Measurements from ENCODE around the gene MNT. TPM values are rescaled to one million over a fixed set of nuclear protein-coding genes. Genes with fewer than 3 reads are reported as not detected.

MNT gene
- total RNA-seq, 6 donors from 2014 or later, result 14.9 to 68.1 (median 38.6) TPM

DNA sequence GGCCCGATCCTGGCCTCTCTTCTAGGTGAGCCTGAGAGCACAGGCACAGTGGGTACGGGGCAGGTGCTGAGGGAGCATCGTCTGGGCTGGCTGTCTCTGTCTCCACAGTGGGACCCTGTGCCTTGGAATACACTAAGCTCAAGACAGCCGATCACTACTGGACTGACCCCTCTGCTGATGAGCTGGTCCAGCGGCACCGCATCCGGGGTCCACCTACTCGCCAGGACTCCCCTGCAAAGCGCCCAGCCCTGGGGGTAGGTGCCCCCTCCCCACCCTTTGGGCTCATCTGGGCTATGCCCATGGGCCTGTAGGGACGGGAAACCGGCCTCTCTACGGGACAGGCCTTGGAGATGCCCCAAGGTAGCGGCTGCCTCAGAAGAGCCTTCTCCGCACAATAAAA, 38.0 kb downstream of the MNT start:
- Histone ChIP-seq H3K4me1 (no peaks in the 10 kb centered on the region), H3K9me3 (no peaks in the 10 kb centered on the region), H3K27me3 (no peaks in the 10 kb centered on the region), H3K4me3 (no peak overlapping the region), H3K36me3 (peaks cover 0 to 64% (median 40%) of the 10 kb centered on the region in 4 donors), H3K27ac (no peak overlapping the region)
- TF ChIP-seq EP300 (IDR thresholded peaks at IDR 0.05) (no peak), POLR2A (IDR thresholded peaks at IDR 0.05) (no peak), POLR2AphosphoS5 (IDR thresholded peaks at IDR 0.05) (no peak)
- TF ChIP-seq, protein P1, sequence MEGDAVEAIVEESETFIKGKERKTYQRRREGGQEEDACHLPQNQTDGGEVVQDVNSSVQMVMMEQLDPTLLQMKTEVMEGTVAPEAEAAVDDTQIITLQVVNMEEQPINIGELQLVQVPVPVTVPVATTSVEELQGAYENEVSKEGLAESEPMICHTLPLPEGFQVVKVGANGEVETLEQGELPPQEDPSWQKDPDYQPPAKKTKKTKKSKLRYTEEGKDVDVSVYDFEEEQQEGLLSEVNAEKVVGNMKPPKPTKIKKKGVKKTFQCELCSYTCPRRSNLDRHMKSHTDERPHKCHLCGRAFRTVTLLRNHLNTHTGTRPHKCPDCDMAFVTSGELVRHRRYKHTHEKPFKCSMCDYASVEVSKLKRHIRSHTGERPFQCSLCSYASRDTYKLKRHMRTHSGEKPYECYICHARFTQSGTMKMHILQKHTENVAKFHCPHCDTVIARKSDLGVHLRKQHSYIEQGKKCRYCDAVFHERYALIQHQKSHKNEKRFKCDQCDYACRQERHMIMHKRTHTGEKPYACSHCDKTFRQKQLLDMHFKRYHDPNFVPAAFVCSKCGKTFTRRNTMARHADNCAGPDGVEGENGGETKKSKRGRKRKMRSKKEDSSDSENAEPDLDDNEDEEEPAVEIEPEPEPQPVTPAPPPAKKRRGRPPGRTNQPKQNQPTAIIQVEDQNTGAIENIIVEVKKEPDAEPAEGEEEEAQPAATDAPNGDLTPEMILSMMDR (IDR thresholded peaks at IDR 0.05), result no peak
- no peak for DNase-seq
- no peak for ATAC-seq (ENCODE audit: low FRiP score in 2 of 2)
- 96 to 100% methylated on average over 1 to 14 of the region's 14 CpGs for WGBS, 2 donors

DNA sequence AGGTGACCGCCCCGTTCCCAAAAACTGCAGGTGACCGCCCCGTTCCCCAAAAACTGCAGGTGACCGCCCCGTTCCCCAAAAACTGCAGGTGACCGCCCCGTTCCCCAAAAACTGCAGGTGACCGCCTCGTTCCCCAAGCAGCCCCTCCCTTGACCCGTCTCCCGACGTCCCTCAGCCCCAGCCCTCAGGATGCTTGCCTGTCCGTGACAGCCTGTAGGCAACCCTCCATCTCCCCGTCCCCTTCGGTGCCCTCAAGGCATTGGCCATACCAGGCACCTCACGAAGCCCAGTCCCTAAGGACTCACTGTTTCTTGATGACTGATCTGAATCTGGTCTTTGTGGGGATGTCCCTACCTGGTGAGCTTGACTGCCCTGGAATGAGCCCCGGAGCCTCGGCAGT, 38.4 kb downstream of the MNT start:
- Histone ChIP-seq H3K27ac (no peak overlapping the region), H3K4me3 (no peak overlapping the region), H3K4me1 (no peaks in the 10 kb centered on the region), H3K36me3 (peaks cover 0 to 61% (median 42%) of the 10 kb centered on the region in 4 donors), H3K9me3 (no peaks in the 10 kb centered on the region), H3K27me3 (no peaks in the 10 kb centered on the region)
- TF ChIP-seq POLR2AphosphoS5 (IDR thresholded peaks at IDR 0.05) (no peak), EP300 (IDR thresholded peaks at IDR 0.05) (no peak), POLR2A (IDR thresholded peaks at IDR 0.05) (no peak)
- TF ChIP-seq, protein P1 (IDR thresholded peaks at IDR 0.05), result no peak
- 95 to 97% methylated on average over 16 to 19 of the region's 19 CpGs for WGBS, 2 donors
- ATAC-seq (ENCODE audit: low FRiP score in 2 of 2) (no peak), DNase-seq (no peak)

DNA sequence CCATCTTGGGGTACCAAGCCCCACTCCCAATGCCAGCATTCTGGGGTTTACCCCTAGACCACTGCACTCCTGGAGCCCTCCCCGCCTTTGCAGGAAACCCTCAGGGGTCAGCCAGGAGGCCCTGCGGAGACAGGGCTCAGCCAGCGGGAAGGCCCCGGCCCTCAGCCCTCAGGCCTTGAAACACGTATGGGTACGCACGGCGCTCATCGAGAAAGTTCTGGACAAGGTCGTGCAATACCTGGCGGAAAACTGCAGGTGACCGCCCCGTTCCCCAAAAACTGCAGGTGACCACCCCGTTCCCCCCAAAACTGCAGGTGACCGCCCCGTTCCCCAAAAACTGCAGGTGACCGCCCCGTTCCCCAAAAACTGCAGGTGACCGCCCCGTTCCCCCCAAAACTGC, 38.8 kb downstream of the MNT start:
- Histone ChIP-seq H3K4me3 (no peak overlapping the region), H3K9me3 (no peaks in the 10 kb centered on the region), H3K4me1 (no peaks in the 10 kb centered on the region), H3K36me3 (peaks cover 0 to 57% (median 40%) of the 10 kb centered on the region in 4 donors), H3K27ac (no peak overlapping the region), H3K27me3 (no peaks in the 10 kb centered on the region)
- DNase-seq (no peak), ATAC-seq (ENCODE audit: low FRiP score in 2 of 2) (no peak)
- WGBS, 2 donors, result 97 to 99% methylated on average over 19 to 20 of the region's 20 CpGs
- no peak for TF ChIP-seq EP300 (IDR thresholded peaks at IDR 0.05)
- TF ChIP-seq, protein P1 (IDR thresholded peaks at IDR 0.05), result no peak
- no peak for TF ChIP-seq POLR2A (IDR thresholded peaks at IDR 0.05)
- no peak for TF ChIP-seq POLR2AphosphoS5 (IDR thresholded peaks at IDR 0.05)

DNA sequence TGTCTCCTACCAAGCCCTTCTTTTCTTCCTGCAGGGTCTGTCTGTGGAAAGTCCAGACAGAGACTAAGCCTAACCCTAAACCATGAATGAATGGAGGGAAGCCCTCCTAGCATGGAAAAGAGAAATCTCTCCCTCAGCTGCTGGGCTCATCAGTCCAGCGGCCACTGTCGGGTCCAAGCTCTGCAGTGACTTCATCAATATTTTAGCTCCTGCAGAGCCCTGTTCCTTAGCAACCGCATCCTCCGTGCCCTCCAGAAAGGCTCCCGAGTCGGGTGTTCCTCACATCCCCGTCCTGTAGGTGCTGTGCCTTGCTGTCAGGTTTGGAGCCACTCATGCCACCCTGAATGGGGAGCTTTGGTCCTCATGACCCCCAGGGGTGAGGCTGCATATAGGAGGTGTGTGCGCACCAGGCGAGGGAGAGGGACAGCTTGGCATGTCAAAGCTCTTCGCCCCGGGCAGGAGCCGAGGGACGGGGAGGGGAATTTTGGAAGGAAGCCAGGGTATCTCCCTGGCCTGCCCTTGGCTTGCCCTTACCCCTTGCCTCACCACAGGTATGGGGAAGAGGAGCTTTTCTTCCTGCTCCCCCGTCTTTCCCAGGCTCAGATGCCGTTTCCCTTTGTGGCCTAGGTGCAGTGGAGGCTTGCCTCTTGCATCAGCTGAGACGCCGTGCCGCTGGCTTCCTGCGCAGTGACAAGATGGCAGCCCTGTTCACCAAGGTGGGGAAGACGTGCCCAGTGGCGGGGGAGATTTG, 39.7 kb downstream of the MNT start:
- peaks cover 0 to 50% (median 34%) of the 10 kb centered on the region in 4 donors for H3K36me3 ChIP-seq
- H3K4me3 ChIP-seq, result no peak overlapping the region
- DNase-seq, result no peak
- H3K27ac ChIP-seq, result no peak overlapping the region
- no peaks in the 10 kb centered on the region for H3K9me3 ChIP-seq
- H3K27me3 ChIP-seq, result no peaks in the 10 kb centered on the region
- H3K4me1 ChIP-seq, result no peaks in the 10 kb centered on the region
- WGBS, 2 donors, result 81 to 95% methylated on average over 14 to 19 of the region's 21 CpGs
- TF ChIP-seq, protein P1 (IDR thresholded peaks at IDR 0.05), result no peak
- TF ChIP-seq EP300 (IDR thresholded peaks at IDR 0.05) (no peak), POLR2A (IDR thresholded peaks at IDR 0.05) (no peak), POLR2AphosphoS5 (IDR thresholded peaks at IDR 0.05) (no peak)
- ATAC-seq (ENCODE audit: low FRiP score in 2 of 2), result no peak
